ENCODE results near the gene HPSE2. TPM values are rescaled to one million over a fixed set of nuclear protein-coding genes. Genes with fewer than 3 reads are reported as not detected.

The HPSE2 gene
- total and polyA plus RNA-seq, 2 experiments from 2014 or later, result 0.10 to 0.24 TPM

DNA sequence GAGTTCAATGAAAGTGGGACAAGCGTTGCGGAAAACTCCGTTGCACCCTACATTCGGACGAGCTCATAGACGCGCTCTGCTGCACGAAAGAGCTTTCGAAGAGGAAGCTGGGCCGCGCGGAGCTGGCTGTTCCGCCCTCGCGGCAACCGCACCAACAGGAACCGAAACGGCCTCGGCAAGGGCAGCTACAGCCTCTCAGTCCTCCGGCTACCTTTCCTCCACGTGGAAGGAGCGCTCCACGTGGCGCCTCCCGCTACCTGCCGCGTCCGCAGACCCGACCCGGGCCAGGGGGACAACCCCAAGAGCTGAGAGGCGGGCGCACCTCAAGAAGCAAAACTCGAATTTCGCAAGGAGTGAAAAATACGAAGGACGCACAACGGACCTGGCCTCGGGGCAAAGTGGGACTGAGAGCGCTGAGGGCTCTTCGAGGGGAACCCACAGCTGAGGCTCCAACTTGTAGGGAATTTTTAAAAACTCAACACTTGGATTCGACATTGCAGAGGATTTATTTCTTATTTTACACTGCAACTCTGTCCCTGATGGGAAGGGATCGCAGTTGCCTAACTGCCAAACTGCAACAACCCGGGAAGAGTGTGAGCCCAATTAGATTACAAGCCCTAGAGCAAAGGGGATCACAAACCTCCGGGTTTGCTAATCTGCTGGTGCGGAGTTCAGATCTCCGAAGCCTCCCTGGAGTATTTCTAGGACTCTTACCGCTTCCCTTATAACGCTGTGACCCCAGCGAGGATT is 1.4 kb downstream of the HPSE2 start (continued):
- TF ChIP-seq EZH2phosphoT487 (IDR thresholded peaks at IDR 0.05; ENCODE audit: unreplicated experiment), result peak; percentile 73

DNA sequence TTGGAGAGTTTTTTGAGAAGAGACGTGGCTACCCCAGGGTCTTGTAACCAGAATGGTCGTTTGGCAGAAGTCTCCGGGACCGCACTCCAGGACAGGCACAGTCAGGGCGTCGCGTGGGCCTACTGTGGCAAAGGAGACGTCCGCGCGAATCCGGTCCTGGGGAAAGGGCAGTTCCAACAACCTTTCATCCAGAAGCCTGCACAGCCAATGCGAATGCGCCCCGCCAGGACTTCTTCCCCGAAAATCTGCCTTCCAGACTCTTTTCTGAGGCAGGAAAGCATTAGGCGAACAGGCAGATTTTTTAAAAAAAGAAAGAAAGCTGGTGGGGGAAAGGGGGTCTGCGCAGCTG is 2.0 kb downstream of the HPSE2 start:
- Histone ChIP-seq H3K4me1 (ENCODE audit: insufficient read depth) (peaks cover 47% of the 10 kb centered on the region), H3K9me2 (ENCODE audit: insufficient read depth) (no peaks in the 10 kb centered on the region), H3F3A (replicated peaks; ENCODE audit: low read depth) (peaks cover 14% of the 10 kb centered on the region), H3K79me2 (replicated peaks; ENCODE audit: insufficient read depth) (no peaks in the 10 kb centered on the region), H3K27me3 (ENCODE audit: insufficient read depth) (peaks cover 100% of the 10 kb centered on the region), H4K20me1 (replicated peaks; ENCODE audit: insufficient read depth) (no peaks in the 10 kb centered on the region), H3K4me2 (peak overlapping the region; percentile 82), H2AFZ (peak overlapping the region; percentile 98), H3K4me3 (peak overlapping the region; percentile 75), H3K36me3 (ENCODE audit: insufficient read depth) (no peaks in the 10 kb centered on the region), H3K27ac (ENCODE audit: low read depth) (no peak overlapping the region)
- Mint-ChIP-seq H3K27ac (no peak overlapping the region), H3K27me3 (ENCODE audit: insufficient read depth, low read depth, poor library complexity) (peaks cover 87% of the 10 kb centered on the region), H3K36me3 (ENCODE audit: low read depth) (no peaks in the 10 kb centered on the region), H3K9me3 (no peaks in the 10 kb centered on the region), H3K4me1 (peaks cover 36% of the 10 kb centered on the region; the same call in 2 of the 3 replicates), H3K4me3 (peak overlapping the region; percentile 75)
- no peak for ATAC-seq
- no peak for DNase-seq (ENCODE audit: low spot score)
- TF ChIP-seq EZH2 (IDR thresholded peaks at IDR 0.05; ENCODE audit: low read depth, unreplicated experiment) (no peak), POLR2AphosphoS5 (IDR thresholded peaks at IDR 0.05; ENCODE audit: low read depth) (no peak), ZNF114 (CRISPR knock-in tag; IDR thresholded peaks at IDR 0.05) (no peak), CREB1 (CRISPR knock-in tag; IDR thresholded peaks at IDR 0.05; ENCODE audit: low read depth) (no peak), NANOG (IDR thresholded peaks at IDR 0.05; ENCODE audit: borderline replicate concordance) (no peak), ZNF331 (CRISPR knock-in tag; IDR thresholded peaks at IDR 0.05; ENCODE audit: low read depth) (no peak), JUNB (IDR thresholded peaks at IDR 0.05; ENCODE audit: unreplicated experiment) (no peak), STAT1 (IDR thresholded peaks at IDR 0.05; ENCODE audit: unreplicated experiment) (no peak), EZH2phosphoT487 (IDR thresholded peaks at IDR 0.05; ENCODE audit: unreplicated experiment) (no peak)
- TF ChIP-seq, protein P1, sequence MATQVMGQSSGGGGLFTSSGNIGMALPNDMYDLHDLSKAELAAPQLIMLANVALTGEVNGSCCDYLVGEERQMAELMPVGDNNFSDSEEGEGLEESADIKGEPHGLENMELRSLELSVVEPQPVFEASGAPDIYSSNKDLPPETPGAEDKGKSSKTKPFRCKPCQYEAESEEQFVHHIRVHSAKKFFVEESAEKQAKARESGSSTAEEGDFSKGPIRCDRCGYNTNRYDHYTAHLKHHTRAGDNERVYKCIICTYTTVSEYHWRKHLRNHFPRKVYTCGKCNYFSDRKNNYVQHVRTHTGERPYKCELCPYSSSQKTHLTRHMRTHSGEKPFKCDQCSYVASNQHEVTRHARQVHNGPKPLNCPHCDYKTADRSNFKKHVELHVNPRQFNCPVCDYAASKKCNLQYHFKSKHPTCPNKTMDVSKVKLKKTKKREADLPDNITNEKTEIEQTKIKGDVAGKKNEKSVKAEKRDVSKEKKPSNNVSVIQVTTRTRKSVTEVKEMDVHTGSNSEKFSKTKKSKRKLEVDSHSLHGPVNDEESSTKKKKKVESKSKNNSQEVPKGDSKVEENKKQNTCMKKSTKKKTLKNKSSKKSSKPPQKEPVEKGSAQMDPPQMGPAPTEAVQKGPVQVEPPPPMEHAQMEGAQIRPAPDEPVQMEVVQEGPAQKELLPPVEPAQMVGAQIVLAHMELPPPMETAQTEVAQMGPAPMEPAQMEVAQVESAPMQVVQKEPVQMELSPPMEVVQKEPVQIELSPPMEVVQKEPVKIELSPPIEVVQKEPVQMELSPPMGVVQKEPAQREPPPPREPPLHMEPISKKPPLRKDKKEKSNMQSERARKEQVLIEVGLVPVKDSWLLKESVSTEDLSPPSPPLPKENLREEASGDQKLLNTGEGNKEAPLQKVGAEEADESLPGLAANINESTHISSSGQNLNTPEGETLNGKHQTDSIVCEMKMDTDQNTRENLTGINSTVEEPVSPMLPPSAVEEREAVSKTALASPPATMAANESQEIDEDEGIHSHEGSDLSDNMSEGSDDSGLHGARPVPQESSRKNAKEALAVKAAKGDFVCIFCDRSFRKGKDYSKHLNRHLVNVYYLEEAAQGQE (IDR thresholded peaks at IDR 0.05; ENCODE audit: unreplicated experiment), result no peak
- TF ChIP-seq, protein P2, sequence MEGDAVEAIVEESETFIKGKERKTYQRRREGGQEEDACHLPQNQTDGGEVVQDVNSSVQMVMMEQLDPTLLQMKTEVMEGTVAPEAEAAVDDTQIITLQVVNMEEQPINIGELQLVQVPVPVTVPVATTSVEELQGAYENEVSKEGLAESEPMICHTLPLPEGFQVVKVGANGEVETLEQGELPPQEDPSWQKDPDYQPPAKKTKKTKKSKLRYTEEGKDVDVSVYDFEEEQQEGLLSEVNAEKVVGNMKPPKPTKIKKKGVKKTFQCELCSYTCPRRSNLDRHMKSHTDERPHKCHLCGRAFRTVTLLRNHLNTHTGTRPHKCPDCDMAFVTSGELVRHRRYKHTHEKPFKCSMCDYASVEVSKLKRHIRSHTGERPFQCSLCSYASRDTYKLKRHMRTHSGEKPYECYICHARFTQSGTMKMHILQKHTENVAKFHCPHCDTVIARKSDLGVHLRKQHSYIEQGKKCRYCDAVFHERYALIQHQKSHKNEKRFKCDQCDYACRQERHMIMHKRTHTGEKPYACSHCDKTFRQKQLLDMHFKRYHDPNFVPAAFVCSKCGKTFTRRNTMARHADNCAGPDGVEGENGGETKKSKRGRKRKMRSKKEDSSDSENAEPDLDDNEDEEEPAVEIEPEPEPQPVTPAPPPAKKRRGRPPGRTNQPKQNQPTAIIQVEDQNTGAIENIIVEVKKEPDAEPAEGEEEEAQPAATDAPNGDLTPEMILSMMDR (conservative IDR thresholded peaks at IDR 0.05; ENCODE audit: low read depth in 2 of 2), result no peak
- TF ChIP-seq, protein P3, sequence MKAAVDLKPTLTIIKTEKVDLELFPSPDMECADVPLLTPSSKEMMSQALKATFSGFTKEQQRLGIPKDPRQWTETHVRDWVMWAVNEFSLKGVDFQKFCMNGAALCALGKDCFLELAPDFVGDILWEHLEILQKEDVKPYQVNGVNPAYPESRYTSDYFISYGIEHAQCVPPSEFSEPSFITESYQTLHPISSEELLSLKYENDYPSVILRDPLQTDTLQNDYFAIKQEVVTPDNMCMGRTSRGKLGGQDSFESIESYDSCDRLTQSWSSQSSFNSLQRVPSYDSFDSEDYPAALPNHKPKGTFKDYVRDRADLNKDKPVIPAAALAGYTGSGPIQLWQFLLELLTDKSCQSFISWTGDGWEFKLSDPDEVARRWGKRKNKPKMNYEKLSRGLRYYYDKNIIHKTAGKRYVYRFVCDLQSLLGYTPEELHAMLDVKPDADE (IDR thresholded peaks at IDR 0.05), result no peak
- TF ChIP-seq, protein P4, sequence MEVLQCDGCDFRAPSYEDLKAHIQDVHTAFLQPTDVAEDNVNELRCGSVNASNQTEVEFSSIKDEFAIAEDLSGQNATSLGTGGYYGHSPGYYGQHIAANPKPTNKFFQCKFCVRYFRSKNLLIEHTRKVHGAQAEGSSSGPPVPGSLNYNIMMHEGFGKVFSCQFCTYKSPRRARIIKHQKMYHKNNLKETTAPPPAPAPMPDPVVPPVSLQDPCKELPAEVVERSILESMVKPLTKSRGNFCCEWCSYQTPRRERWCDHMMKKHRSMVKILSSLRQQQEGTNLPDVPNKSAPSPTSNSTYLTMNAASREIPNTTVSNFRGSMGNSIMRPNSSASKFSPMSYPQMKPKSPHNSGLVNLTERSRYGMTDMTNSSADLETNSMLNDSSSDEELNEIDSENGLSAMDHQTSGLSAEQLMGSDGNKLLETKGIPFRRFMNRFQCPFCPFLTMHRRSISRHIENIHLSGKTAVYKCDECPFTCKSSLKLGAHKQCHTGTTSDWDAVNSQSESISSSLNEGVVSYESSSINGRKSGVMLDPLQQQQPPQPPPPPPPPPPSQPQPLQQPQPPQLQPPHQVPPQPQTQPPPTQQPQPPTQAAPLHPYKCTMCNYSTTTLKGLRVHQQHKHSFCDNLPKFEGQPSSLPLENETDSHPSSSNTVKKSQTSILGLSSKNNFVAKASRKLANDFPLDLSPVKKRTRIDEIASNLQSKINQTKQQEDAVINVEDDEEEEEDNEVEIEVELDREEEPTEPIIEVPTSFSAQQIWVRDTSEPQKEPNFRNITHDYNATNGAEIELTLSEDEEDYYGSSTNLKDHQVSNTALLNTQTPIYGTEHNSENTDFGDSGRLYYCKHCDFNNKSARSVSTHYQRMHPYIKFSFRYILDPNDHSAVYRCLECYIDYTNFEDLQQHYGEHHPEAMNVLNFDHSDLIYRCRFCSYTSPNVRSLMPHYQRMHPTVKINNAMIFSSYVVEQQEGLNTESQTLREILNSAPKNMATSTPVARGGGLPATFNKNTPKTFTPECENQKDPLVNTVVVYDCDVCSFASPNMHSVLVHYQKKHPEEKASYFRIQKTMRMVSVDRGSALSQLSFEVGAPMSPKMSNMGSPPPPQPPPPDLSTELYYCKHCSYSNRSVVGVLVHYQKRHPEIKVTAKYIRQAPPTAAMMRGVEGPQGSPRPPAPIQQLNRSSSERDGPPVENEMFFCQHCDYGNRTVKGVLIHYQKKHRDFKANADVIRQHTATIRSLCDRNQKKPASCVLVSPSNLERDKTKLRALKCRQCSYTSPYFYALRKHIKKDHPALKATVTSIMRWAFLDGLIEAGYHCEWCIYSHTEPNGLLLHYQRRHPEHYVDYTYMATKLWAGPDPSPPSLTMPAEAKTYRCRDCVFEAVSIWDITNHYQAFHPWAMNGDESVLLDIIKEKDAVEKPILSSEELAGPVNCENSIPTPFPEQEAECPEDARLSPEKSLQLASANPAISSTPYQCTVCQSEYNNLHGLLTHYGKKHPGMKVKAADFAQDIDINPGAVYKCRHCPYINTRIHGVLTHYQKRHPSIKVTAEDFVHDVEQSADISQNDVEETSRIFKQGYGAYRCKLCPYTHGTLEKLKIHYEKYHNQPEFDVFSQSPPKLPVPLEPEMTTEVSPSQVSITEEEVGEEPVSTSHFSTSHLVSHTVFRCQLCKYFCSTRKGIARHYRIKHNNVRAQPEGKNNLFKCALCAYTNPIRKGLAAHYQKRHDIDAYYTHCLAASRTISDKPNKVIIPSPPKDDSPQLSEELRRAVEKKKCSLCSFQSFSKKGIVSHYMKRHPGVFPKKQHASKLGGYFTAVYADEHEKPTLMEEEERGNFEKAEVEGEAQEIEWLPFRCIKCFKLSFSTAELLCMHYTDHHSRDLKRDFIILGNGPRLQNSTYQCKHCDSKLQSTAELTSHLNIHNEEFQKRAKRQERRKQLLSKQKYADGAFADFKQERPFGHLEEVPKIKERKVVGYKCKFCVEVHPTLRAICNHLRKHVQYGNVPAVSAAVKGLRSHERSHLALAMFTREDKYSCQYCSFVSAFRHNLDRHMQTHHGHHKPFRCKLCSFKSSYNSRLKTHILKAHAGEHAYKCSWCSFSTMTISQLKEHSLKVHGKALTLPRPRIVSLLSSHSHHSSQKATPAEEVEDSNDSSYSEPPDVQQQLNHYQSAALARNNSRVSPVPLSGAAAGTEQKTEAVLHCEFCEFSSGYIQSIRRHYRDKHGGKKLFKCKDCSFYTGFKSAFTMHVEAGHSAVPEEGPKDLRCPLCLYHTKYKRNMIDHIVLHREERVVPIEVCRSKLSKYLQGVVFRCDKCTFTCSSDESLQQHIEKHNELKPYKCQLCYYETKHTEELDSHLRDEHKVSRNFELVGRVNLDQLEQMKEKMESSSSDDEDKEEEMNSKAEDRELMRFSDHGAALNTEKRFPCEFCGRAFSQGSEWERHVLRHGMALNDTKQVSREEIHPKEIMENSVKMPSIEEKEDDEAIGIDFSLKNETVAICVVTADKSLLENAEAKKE (CRISPR knock-in tag; IDR thresholded peaks at IDR 0.05), result no peak

Measured in GM23338 (cell line).